Measurements from ENCODE around the gene KAT2B. TPM values are rescaled to one million over a fixed set of nuclear protein-coding genes. Genes with fewer than 3 reads are reported as not detected.

The KAT2B gene
- total RNA-seq, 1 donor from 2014 or later = 1.8 TPM

DNA sequence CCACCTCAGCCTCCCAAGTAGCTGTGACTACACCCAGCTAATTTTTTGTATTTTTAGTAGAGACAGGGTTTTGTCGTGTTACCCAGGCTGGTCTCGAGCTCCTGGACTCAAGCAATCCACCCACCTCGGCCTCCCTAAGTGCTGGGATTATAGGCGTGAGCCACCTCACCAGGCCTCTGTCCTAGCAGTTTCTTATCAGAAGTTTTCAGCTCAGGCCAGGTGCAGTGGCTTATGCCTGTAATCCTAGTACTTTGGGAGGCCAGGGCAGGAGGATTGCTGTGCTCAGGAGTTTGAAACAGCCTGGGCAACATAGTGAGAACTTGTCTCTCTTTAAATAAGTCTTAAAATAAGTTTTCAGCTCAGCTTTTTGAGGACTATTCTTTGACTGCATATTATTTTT is 97.4 kb downstream of the KAT2B start:
- TF ChIP-seq, protein P1, sequence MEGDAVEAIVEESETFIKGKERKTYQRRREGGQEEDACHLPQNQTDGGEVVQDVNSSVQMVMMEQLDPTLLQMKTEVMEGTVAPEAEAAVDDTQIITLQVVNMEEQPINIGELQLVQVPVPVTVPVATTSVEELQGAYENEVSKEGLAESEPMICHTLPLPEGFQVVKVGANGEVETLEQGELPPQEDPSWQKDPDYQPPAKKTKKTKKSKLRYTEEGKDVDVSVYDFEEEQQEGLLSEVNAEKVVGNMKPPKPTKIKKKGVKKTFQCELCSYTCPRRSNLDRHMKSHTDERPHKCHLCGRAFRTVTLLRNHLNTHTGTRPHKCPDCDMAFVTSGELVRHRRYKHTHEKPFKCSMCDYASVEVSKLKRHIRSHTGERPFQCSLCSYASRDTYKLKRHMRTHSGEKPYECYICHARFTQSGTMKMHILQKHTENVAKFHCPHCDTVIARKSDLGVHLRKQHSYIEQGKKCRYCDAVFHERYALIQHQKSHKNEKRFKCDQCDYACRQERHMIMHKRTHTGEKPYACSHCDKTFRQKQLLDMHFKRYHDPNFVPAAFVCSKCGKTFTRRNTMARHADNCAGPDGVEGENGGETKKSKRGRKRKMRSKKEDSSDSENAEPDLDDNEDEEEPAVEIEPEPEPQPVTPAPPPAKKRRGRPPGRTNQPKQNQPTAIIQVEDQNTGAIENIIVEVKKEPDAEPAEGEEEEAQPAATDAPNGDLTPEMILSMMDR (IDR thresholded peaks at IDR 0.05; ENCODE audit: insufficient read depth, low read length, poor library complexity, severe bottlenecking) = no peak
- no peak overlapping the region for H3K4me3 ChIP-seq (ENCODE audit: low read depth, low read length)
- H3K27me3 ChIP-seq (ENCODE audit: control insufficient read depth, insufficient read depth, low read length) = no peaks in the 10 kb centered on the region
- H3K36me3 ChIP-seq (ENCODE audit: control insufficient read depth, insufficient read depth, low read length) = no peaks in the 10 kb centered on the region
- no peak for DNase-seq (ENCODE audit: low read depth)

DNA sequence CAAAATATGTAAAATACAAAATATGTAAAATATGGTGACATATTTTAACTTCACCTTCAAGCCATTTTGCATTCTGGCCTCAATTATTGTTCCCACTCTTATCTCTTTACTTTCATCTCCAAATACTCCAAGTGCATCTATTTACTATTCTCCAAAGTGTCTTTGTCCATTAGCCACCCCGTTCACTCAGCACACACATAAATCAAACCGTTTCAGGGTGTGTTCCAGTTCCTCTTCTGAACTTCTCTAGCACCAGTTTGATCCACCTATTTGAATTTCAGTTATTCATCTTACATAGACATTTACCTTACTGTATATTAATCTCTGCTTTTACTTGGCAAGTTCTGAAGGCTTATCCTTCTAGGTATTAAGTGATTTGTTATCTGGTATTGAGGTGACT is 100.6 kb downstream of the KAT2B start:
- TF ChIP-seq, protein P1 (IDR thresholded peaks at IDR 0.05; ENCODE audit: insufficient read depth, low read length, poor library complexity, severe bottlenecking) = no peak
- Histone ChIP-seq H3K36me3 (ENCODE audit: control insufficient read depth, insufficient read depth, low read length) (no peaks in the 10 kb centered on the region), H3K4me3 (ENCODE audit: low read depth, low read length) (no peak overlapping the region), H3K27me3 (ENCODE audit: control insufficient read depth, insufficient read depth, low read length) (no peaks in the 10 kb centered on the region)
- DNase-seq (ENCODE audit: low read depth) = no peak

DNA sequence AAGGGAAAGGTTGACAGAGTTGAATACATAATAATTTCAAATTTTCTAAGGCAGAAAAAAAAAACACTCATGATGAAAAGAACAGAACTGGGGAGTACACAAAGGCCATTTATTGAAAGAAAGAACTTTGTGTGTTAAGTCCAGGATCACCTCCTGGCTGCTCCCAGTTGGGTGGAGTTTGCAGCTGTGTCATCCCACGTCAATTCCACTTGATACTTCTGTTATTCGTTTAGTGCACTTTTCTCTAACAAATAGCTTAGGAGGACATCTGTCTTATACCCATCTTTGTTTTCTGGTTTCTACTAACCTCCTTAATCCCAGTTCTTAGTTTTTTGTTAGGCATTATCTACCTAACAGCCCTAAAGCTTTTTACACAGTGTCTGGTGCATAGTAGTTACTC is 101.1 kb downstream of the KAT2B start:
- Histone ChIP-seq H3K36me3 (ENCODE audit: control insufficient read depth, insufficient read depth, low read length) (no peaks in the 10 kb centered on the region), H3K4me3 (ENCODE audit: low read depth, low read length) (no peak overlapping the region), H3K27me3 (ENCODE audit: control insufficient read depth, insufficient read depth, low read length) (no peaks in the 10 kb centered on the region)
- TF ChIP-seq, protein P1 (IDR thresholded peaks at IDR 0.05; ENCODE audit: insufficient read depth, low read length, poor library complexity, severe bottlenecking) = no peak
- no peak for DNase-seq (ENCODE audit: low read depth)

DNA sequence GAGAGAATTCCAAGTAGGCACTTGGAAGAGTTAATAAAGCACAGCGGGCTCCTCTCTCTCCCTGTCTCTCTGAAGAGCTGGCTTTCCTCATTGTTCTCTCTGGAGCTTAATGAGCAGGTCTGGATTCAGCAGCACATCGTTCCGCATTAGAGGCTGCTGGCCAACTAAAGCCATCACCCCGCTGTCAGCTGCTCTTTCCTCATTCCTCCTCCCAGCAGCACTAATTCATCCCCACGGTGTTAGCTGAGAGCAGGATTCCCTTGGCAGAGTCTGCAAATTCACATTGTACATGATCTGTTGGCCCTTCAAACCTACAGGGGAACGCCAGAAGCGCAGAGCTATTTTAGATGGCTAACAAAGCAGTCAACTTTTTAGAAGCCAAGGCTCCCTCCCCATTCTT is 101.6 kb downstream of the KAT2B start:
- Histone ChIP-seq H3K4me3 (ENCODE audit: low read depth, low read length) (no peak overlapping the region), H3K27me3 (ENCODE audit: control insufficient read depth, insufficient read depth, low read length) (no peaks in the 10 kb centered on the region), H3K36me3 (ENCODE audit: control insufficient read depth, insufficient read depth, low read length) (no peaks in the 10 kb centered on the region)
- DNase-seq (ENCODE audit: low read depth) = no peak
- TF ChIP-seq, protein P1 (IDR thresholded peaks at IDR 0.05; ENCODE audit: insufficient read depth, low read length, poor library complexity, severe bottlenecking) = no peak

DNA sequence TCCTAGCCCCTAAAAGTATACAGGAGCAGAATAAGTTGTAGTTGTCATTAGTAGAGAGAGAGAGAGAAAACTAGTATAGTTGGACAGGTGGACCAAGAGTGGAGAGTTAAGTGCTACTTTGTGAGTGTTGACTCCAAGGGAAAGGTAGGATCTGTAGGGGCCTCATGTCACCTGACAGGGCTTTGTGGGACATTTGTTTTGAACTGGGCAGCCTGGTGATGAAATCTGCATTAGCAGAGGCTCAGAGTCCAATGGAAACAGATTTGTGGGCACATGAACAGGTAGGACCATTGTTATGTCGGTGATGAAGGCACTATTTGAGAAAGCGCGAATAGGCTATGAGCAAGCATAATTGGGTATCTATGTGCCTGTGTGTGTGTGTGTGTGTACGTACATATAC is 102.3 kb downstream of the KAT2B start:
- no peak overlapping the region for H3K4me3 ChIP-seq (ENCODE audit: low read depth, low read length)
- TF ChIP-seq, protein P1 (IDR thresholded peaks at IDR 0.05; ENCODE audit: insufficient read depth, low read length, poor library complexity, severe bottlenecking) = no peak
- H3K36me3 ChIP-seq (ENCODE audit: control insufficient read depth, insufficient read depth, low read length) = no peaks in the 10 kb centered on the region
- H3K27me3 ChIP-seq (ENCODE audit: control insufficient read depth, insufficient read depth, low read length) = no peaks in the 10 kb centered on the region
- no peak for DNase-seq (ENCODE audit: low read depth)

DNA sequence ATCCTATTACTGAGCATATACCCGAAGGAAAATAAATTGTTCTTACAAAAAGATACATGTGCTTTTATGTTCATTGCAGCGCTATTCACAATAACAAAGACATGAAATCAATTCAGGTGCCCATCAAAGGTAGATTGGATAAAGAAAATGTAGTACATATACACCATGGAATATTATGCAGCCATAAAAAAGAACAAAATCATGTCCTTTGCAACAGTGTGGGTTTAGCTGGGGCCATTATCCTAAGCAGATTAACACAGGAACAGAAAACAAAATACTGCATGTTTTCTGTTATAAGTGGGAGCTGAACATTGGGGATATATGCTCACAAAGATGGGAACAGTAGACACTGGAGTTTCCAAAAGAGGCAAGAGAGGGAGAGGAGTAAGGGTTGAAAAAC is 103.3 kb downstream of the KAT2B start:
- no peak for DNase-seq (ENCODE audit: low read depth)
- no peak overlapping the region for H3K4me3 ChIP-seq (ENCODE audit: low read depth, low read length)
- H3K36me3 ChIP-seq (ENCODE audit: control insufficient read depth, insufficient read depth, low read length) = no peaks in the 10 kb centered on the region
- TF ChIP-seq, protein P1 (IDR thresholded peaks at IDR 0.05; ENCODE audit: insufficient read depth, low read length, poor library complexity, severe bottlenecking) = no peak
- H3K27me3 ChIP-seq (ENCODE audit: control insufficient read depth, insufficient read depth, low read length) = no peaks in the 10 kb centered on the region
